ENCODE data around the gene JAM3. TPM values are rescaled to one million over a fixed set of nuclear protein-coding genes. Genes with fewer than 3 reads are reported as not detected.

The JAM3 gene
- total RNA-seq, 1 donor from 2014 or later, result 65.8 TPM

DNA sequence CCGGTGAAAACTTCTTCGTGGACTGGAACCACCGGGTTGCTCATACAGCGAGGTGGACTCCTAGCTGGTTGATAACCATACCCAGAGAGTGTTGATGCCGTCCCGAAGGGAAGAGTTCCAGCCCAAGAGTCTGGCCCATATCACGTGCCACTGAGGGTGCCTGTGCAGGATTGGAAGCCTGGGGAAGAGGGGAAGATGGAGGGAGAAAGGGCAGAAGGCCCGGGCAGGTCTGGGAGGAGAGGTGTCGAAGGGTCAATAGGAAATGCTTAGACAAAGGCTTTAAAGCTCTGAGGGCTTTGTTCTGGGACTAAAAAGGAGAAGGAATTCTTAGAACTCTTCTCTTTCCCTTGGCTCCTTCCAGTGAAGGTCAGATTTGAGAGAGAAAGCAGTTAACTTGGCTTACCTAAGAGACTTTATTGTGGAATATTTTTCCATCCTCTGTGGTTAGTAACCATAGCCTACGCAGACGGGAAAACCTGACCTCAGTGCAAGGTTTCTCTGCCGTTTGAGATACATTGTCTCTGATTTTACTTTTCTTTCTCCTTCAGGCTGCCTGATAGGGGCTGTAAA lies 70.5 kb downstream of the JAM3 start:
- no peaks in the 10 kb centered on the region for H3K9me3 ChIP-seq (ENCODE audit: control insufficient read depth in 3 of 3, low read length in 3 of 3)
- no peak overlapping the region for H3K9ac ChIP-seq (ENCODE audit: low read depth in 1 of 3, low read length in 3 of 3)
- no peaks in the 10 kb centered on the region for H3K27me3 ChIP-seq (ENCODE audit: control insufficient read depth in 3 of 3, insufficient read depth in 3 of 3, low read length in 3 of 3)
- peaks cover 0 to 6% (median 4%) of the 10 kb centered on the region in 3 donors for H3K4me1 ChIP-seq (ENCODE audit: control insufficient read depth in 3 of 3, insufficient read depth in 3 of 3, low read length in 3 of 3)
- peaks cover 0 to 5% (median 0%) of the 10 kb centered on the region in 3 donors for H3K36me3 ChIP-seq (ENCODE audit: control insufficient read depth in 3 of 3, insufficient read depth in 3 of 3, low read length in 3 of 3)
- H3K27ac ChIP-seq (ENCODE audit: low read depth, low read length), result no peak overlapping the region
- peak overlapping the region in 1 of 3 donors; percentile 51 for H3K4me3 ChIP-seq (ENCODE audit: low read length in 3 of 3)

GRCh38 chr11:134139873-134140331 lies 71.0 kb downstream of the JAM3 start:
- no peak overlapping the region for H3K9ac ChIP-seq (ENCODE audit: low read depth in 1 of 3, low read length in 3 of 3)

DNA sequence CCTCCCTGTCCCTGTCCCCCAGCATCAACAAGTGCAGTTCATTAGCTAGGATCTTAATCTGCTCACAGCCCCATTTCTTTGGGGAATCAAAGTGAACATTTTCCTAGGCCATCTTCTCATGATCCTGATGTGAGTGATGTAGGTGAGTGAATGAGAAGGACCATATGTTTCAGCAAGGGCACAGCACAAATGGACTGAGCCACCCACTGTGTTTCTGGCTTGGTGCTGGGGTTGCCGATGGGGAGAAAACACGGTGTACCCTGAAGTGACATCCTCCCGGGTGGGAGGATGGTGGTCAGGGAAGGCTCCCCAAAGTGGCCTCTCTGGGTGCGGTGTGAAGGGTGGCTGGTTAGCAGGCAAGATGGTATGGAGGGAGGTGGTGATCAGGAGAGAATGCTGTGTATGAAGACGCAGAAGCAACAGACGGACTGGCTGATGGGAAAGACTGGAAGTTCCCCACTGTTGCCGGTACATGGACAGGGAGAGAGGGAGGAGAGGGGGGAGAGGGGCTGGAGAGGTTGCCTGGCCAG lies 72.2 kb downstream of the JAM3 start:
- no peaks in the 10 kb centered on the region for H3K27me3 ChIP-seq (ENCODE audit: control insufficient read depth in 3 of 3, insufficient read depth in 3 of 3, low read length in 3 of 3)
- H3K4me3 ChIP-seq (ENCODE audit: low read length in 3 of 3), result no peak overlapping the region
- no peak overlapping the region for H3K27ac ChIP-seq (ENCODE audit: low read depth, low read length)
- peaks cover 0 to 9% (median 5%) of the 10 kb centered on the region in 3 donors for H3K36me3 ChIP-seq (ENCODE audit: control insufficient read depth in 3 of 3, insufficient read depth in 3 of 3, low read length in 3 of 3)
- H3K4me1 ChIP-seq (ENCODE audit: control insufficient read depth in 3 of 3, insufficient read depth in 3 of 3, low read length in 3 of 3), result peaks cover 0 to 6% (median 4%) of the 10 kb centered on the region in 3 donors
- no peaks in the 10 kb centered on the region for H3K9me3 ChIP-seq (ENCODE audit: control insufficient read depth in 3 of 3, low read length in 3 of 3)
- H3K9ac ChIP-seq (ENCODE audit: low read depth in 1 of 3, low read length in 3 of 3), result no peak overlapping the region

More at GRCh38 chr11:134139873-134140331, 71.0 kb downstream of the JAM3 start:
- Histone ChIP-seq H3K36me3 (ENCODE audit: control insufficient read depth in 3 of 3, insufficient read depth in 3 of 3, low read length in 3 of 3) (peaks cover 0 to 8% (median 0%) of the 10 kb centered on the region in 3 donors), H3K4me1 (ENCODE audit: control insufficient read depth in 3 of 3, insufficient read depth in 3 of 3, low read length in 3 of 3) (peaks cover 0 to 6% (median 4%) of the 10 kb centered on the region in 3 donors), H3K27me3 (ENCODE audit: control insufficient read depth in 3 of 3, insufficient read depth in 3 of 3, low read length in 3 of 3) (no peaks in the 10 kb centered on the region), H3K27ac (ENCODE audit: low read depth, low read length) (no peak overlapping the region), H3K9me3 (ENCODE audit: control insufficient read depth in 3 of 3, low read length in 3 of 3) (no peaks in the 10 kb centered on the region), H3K4me3 (ENCODE audit: low read length in 3 of 3) (peak overlapping the region in 1 of 3 donors; percentile 51)

DNA sequence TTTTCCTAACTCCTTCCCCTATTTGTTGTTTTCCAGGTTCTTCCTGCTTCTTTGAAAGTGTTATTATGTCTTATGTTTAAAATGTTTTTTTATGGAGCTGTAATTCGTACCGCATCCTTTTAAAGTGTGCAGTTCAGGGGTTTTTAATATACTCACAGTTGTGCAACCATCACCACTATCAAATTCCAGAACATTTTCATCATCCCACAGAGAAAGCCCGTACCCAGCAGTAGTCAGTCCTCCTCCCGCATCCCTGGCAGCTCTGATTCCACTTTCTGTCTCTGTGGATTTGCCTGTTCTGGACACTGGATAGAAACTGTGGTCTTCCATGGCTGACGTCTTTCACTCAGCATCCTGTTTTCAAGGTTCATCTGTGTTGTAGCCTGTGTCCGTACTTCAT lies 73.7 kb downstream of the JAM3 start:
- H3K27ac ChIP-seq (ENCODE audit: low read depth, low read length), result no peak overlapping the region
- H3K9me3 ChIP-seq (ENCODE audit: control insufficient read depth in 3 of 3, low read length in 3 of 3), result no peaks in the 10 kb centered on the region
- H3K4me3 ChIP-seq (ENCODE audit: low read length in 3 of 3), result no peak overlapping the region
- peaks cover 0 to 12% (median 6%) of the 10 kb centered on the region in 3 donors for H3K36me3 ChIP-seq (ENCODE audit: control insufficient read depth in 3 of 3, insufficient read depth in 3 of 3, low read length in 3 of 3)
- H3K9ac ChIP-seq (ENCODE audit: low read depth in 1 of 3, low read length in 3 of 3), result no peak overlapping the region
- peaks cover 0 to 6% (median 4%) of the 10 kb centered on the region in 3 donors for H3K4me1 ChIP-seq (ENCODE audit: control insufficient read depth in 3 of 3, insufficient read depth in 3 of 3, low read length in 3 of 3)
- no peaks in the 10 kb centered on the region for H3K27me3 ChIP-seq (ENCODE audit: control insufficient read depth in 3 of 3, insufficient read depth in 3 of 3, low read length in 3 of 3)

GRCh38 chr11:134143801-134144200 lies 74.9 kb downstream of the JAM3 start:
- no peaks in the 10 kb centered on the region for H3K27me3 ChIP-seq (ENCODE audit: control insufficient read depth in 3 of 3, insufficient read depth in 3 of 3, low read length in 3 of 3)
- no peak overlapping the region for H3K9ac ChIP-seq (ENCODE audit: low read depth in 1 of 3, low read length in 3 of 3)
- H3K27ac ChIP-seq (ENCODE audit: low read depth, low read length), result no peak overlapping the region
- H3K4me3 ChIP-seq (ENCODE audit: low read length in 3 of 3), result no peak overlapping the region
- peaks cover 0 to 6% (median 4%) of the 10 kb centered on the region in 3 donors for H3K4me1 ChIP-seq (ENCODE audit: control insufficient read depth in 3 of 3, insufficient read depth in 3 of 3, low read length in 3 of 3)
- no peaks in the 10 kb centered on the region for H3K9me3 ChIP-seq (ENCODE audit: control insufficient read depth in 3 of 3, low read length in 3 of 3)
- peaks cover 1 to 13% (median 6%) of the 10 kb centered on the region in 3 donors for H3K36me3 ChIP-seq (ENCODE audit: control insufficient read depth in 3 of 3, insufficient read depth in 3 of 3, low read length in 3 of 3)

- Histone ChIP-seq H3K9me3 (ENCODE audit: control insufficient read depth in 3 of 3, low read length in 3 of 3) (no peaks in the 10 kb centered on the region), H3K4me3 (ENCODE audit: low read length in 3 of 3) (no peak overlapping the region), H3K9ac (ENCODE audit: low read depth in 1 of 3, low read length in 3 of 3) (no peak overlapping the region), H3K36me3 (ENCODE audit: control insufficient read depth in 3 of 3, insufficient read depth in 3 of 3, low read length in 3 of 3) (peaks cover 8 to 21% (median 13%) of the 10 kb centered on the region in 3 donors), H3K27ac (ENCODE audit: low read depth, low read length) (no peak overlapping the region), H3K4me1 (ENCODE audit: control insufficient read depth in 3 of 3, insufficient read depth in 3 of 3, low read length in 3 of 3) (peaks cover 0 to 2% (median under 1%) of the 10 kb centered on the region in 3 donors), H3K27me3 (ENCODE audit: control insufficient read depth in 3 of 3, insufficient read depth in 3 of 3, low read length in 3 of 3) (no peaks in the 10 kb centered on the region)
Observed at GRCh38 chr11:134144744-134145143, 75.9 kb downstream of the JAM3 start.

- H3K4me1 ChIP-seq (ENCODE audit: control insufficient read depth in 3 of 3, insufficient read depth in 3 of 3, low read length in 3 of 3), result no peaks in the 10 kb centered on the region
- no peak overlapping the region for H3K4me3 ChIP-seq (ENCODE audit: low read length in 3 of 3)
- no peak overlapping the region for H3K27ac ChIP-seq (ENCODE audit: low read depth, low read length)
- no peaks in the 10 kb centered on the region for H3K9me3 ChIP-seq (ENCODE audit: control insufficient read depth in 3 of 3, low read length in 3 of 3)
- peaks cover 9 to 23% (median 18%) of the 10 kb centered on the region in 3 donors for H3K36me3 ChIP-seq (ENCODE audit: control insufficient read depth in 3 of 3, insufficient read depth in 3 of 3, low read length in 3 of 3)
- H3K27me3 ChIP-seq (ENCODE audit: control insufficient read depth in 3 of 3, insufficient read depth in 3 of 3, low read length in 3 of 3), result no peaks in the 10 kb centered on the region
- no peak overlapping the region for H3K9ac ChIP-seq (ENCODE audit: low read depth in 1 of 3, low read length in 3 of 3)
Observed at GRCh38 chr11:134145715-134146114, 76.8 kb downstream of the JAM3 start.

GRCh38 chr11:134146598-134146997 lies 77.7 kb downstream of the JAM3 start:
- Histone ChIP-seq H3K27ac (ENCODE audit: low read depth, low read length) (no peak overlapping the region), H3K9me3 (ENCODE audit: control insufficient read depth in 3 of 3, low read length in 3 of 3) (no peaks in the 10 kb centered on the region), H3K36me3 (ENCODE audit: control insufficient read depth in 3 of 3, insufficient read depth in 3 of 3, low read length in 3 of 3) (peaks cover 13 to 27% (median 21%) of the 10 kb centered on the region in 3 donors), H3K4me3 (ENCODE audit: low read length in 3 of 3) (no peak overlapping the region), H3K27me3 (ENCODE audit: control insufficient read depth in 3 of 3, insufficient read depth in 3 of 3, low read length in 3 of 3) (no peaks in the 10 kb centered on the region), H3K4me1 (ENCODE audit: control insufficient read depth in 3 of 3, insufficient read depth in 3 of 3, low read length in 3 of 3) (no peaks in the 10 kb centered on the region), H3K9ac (ENCODE audit: low read depth in 1 of 3, low read length in 3 of 3) (no peak overlapping the region)

- Histone ChIP-seq H3K36me3 (ENCODE audit: control insufficient read depth in 3 of 3, insufficient read depth in 3 of 3, low read length in 3 of 3) (peaks cover 29 to 40% (median 32%) of the 10 kb centered on the region in 3 donors), H3K9me3 (ENCODE audit: control insufficient read depth in 3 of 3, low read length in 3 of 3) (no peaks in the 10 kb centered on the region), H3K9ac (ENCODE audit: low read depth in 1 of 3, low read length in 3 of 3) (no peak overlapping the region)
Observed at GRCh38 chr11:134149371-134149770, 80.5 kb downstream of the JAM3 start.

GRCh38 chr11:134150195-134150903 lies 81.5 kb downstream of the JAM3 start:
- no peak overlapping the region for H3K27ac ChIP-seq (ENCODE audit: low read depth, low read length)
- no peaks in the 10 kb centered on the region for H3K27me3 ChIP-seq (ENCODE audit: control insufficient read depth in 3 of 3, insufficient read depth in 3 of 3, low read length in 3 of 3)
- no peak overlapping the region for H3K4me3 ChIP-seq (ENCODE audit: low read length in 3 of 3)
- no peaks in the 10 kb centered on the region for H3K9me3 ChIP-seq (ENCODE audit: control insufficient read depth in 3 of 3, low read length in 3 of 3)
- peaks cover 29 to 45% (median 32%) of the 10 kb centered on the region in 3 donors for H3K36me3 ChIP-seq (ENCODE audit: control insufficient read depth in 3 of 3, insufficient read depth in 3 of 3, low read length in 3 of 3)
- H3K9ac ChIP-seq (ENCODE audit: low read depth in 1 of 3, low read length in 3 of 3), result no peak overlapping the region
- H3K4me1 ChIP-seq (ENCODE audit: control insufficient read depth in 3 of 3, insufficient read depth in 3 of 3, low read length in 3 of 3), result no peaks in the 10 kb centered on the region

More at GRCh38 chr11:134149371-134149770, 80.5 kb downstream of the JAM3 start:
- Histone ChIP-seq H3K4me3 (ENCODE audit: low read length in 3 of 3) (no peak overlapping the region), H3K4me1 (ENCODE audit: control insufficient read depth in 3 of 3, insufficient read depth in 3 of 3, low read length in 3 of 3) (no peaks in the 10 kb centered on the region), H3K27ac (ENCODE audit: low read depth, low read length) (no peak overlapping the region), H3K27me3 (ENCODE audit: control insufficient read depth in 3 of 3, insufficient read depth in 3 of 3, low read length in 3 of 3) (no peaks in the 10 kb centered on the region)
